K562 (cell line): ENCODE measurements around the gene CPED1. TPM values are rescaled to one million over a fixed set of nuclear protein-coding genes. Genes with fewer than 3 reads are reported as not detected.
A peak's percentile ranks its signal among the peaks of the same experiment; 100 is the strongest.

Experiments
- E2F3 ChIP-seq: fragments of 250-450 bp; sonication (Bioruptor Pico); IDR thresholded peaks from 2 replicates; pipeline ENCODE4 v1.4.0; 2020; ENCODE audit warnings: mild to moderate bottlenecking
- ETS2 ChIP-seq: IDR thresholded peaks from 2 replicates; pipeline ENCODE4 v1.6.1; 2016; ENCODE audit warnings: borderline replicate concordance, missing genetic modification characterization, mild to moderate bottlenecking, moderate library complexity, missing compliant biosample characterization; ENCODE audit not compliant: poor library complexity, severe bottlenecking
- MCM5 ChIP-seq: fragments of 450-650 bp; IDR thresholded peaks from 2 replicates; pipeline ENCODE4 v1.6.1; 2016; ENCODE audit warnings: low read depth
- MEIS2 ChIP-seq: fragments of 450-650 bp; IDR thresholded peaks from 2 replicates; pipeline ENCODE4 v1.6.1; 2014; ENCODE audit warnings: mild to moderate bottlenecking; ENCODE audit not compliant: partially characterized antibody
- MLLT1 ChIP-seq, 2 experiments: fragments of 450-650 bp; IDR thresholded peaks; 2 replicates each; pipeline ENCODE4 v1.6.1; 2016
- NCOA4 ChIP-seq: fragments of 450-650 bp; IDR thresholded peaks from 2 replicates; pipeline ENCODE4 v1.6.1; 2018; ENCODE audit warnings: mild to moderate bottlenecking; ENCODE audit not compliant: partially characterized antibody
- NEUROD1 ChIP-seq: fragments of 150-350 bp; IDR thresholded peaks from 2 replicates; pipeline ENCODE4 v1.6.1; 2014; ENCODE audit warnings: borderline replicate concordance, low read length, low read depth; ENCODE audit not compliant: partially characterized antibody
- RB1 ChIP-seq: fragments of 450-650 bp; IDR thresholded peaks from 2 replicates; pipeline ENCODE4 v1.6.1; 2017; ENCODE audit warnings: low read depth, mild to moderate bottlenecking
- SAP30 ChIP-seq: fragments of 200-600 bp; sonication (generic); IDR thresholded peaks from 2 replicates; pipeline ENCODE4 v1.6.1; 2012; ENCODE audit warnings: borderline replicate concordance, low read depth, mild to moderate bottlenecking, moderate library complexity, low read length, control low read depth, inconsistent platforms; ENCODE audit not compliant: insufficient read depth, poor library complexity, severe bottlenecking
- TRIM24 ChIP-seq, 2 experiments: fragments of 450-650 bp; IDR thresholded peaks; 2 replicates each; pipeline ENCODE4 v1.6.1; 2016
- TRIM28 ChIP-seq: fragments of 450-650 bp; IDR thresholded peaks from 2 replicates; pipeline ENCODE4 v1.6.1; 2017
- TSC22D4 ChIP-seq: fragments of 450-650 bp; IDR thresholded peaks from 2 replicates; pipeline ENCODE4 v1.6.1; 2016; ENCODE audit warnings: missing genetic modification characterization, missing biosample characterization, control low read depth
- ZC3H4 ChIP-seq: sonication (generic); formaldehyde crosslinking; IDR thresholded peaks from 2 replicates; pipeline ENCODE4 v1.9.0; 2021; ENCODE audit warnings: missing genetic modification reagents, borderline replicate concordance
- ZFP36 ChIP-seq: fragments of 150-350 bp; IDR thresholded peaks from 2 replicates; pipeline ENCODE4 v1.6.1; 2018; ENCODE audit warnings: low read length, low read depth; ENCODE audit not compliant: partially characterized antibody
- ZNF12 ChIP-seq: sonication (generic); formaldehyde crosslinking; IDR thresholded peaks from 2 replicates; pipeline ENCODE4 v1.4.0; 2020; ENCODE audit warnings: mild to moderate bottlenecking, missing genetic modification reagents
- ZNF778 ChIP-seq: fragments of 450-650 bp; formaldehyde crosslinking; IDR thresholded peaks from 2 replicates; pipeline ENCODE4 v1.4.0; 2020; ENCODE audit warnings: mild to moderate bottlenecking, moderate library complexity
- ZNF780A ChIP-seq: fragments of 250-450 bp; sonication (Bioruptor Pico); IDR thresholded peaks from 2 replicates; pipeline ENCODE4 v1.5.0; 2021; ENCODE audit warnings: mild to moderate bottlenecking
- polyA plus RNA-seq, 8 experiments: library from polyadenylated mRNA; depleted of rRNA in 4 of 8; stranded (reverse) in 5 of 8; unstranded in 3 of 8; fragments of >200 nt; fragmentation: Nextera tagmentation in 2 of 8; fragmentation: Illumina TruSeq in 1 of 8; extraction: Ambion mirVana in 2 of 8; extraction: Trizol in 1 of 8; gene quantifications; 2 replicates each; pipeline versions ENCODE4 v1.2.1 to v1.2.3, GENCODE V29; 2011 to 2014; ENCODE audit warnings: inconsistent platforms in 1 of 8, missing spikeins in 1 of 8
- total RNA-seq, 7 experiments: library from RNA; depleted of rRNA in 6 of 7; stranded (reverse); fragments of >200 nt in 6 of 7; fragmentation: Illumina TruSeq in 2 of 7; extraction: Trizol in 2 of 7; gene quantifications; 2 replicates each; pipeline versions ENCODE4 v1.2.1 to v1.2.3, GENCODE V29; 2011 to 2021; ENCODE audit warnings: low replicate concordance in 1 of 7
- TF ChIP-seq, protein P1 (sequence below): sonication (generic); IDR thresholded peaks from 2 replicates; pipeline ENCODE4 v1.6.1; 2016
- TF ChIP-seq, protein P2 (sequence below): IDR thresholded peaks from 2 replicates; pipeline ENCODE4 v1.6.1; 2011; ENCODE audit warnings: borderline replicate concordance, low read depth, mild to moderate bottlenecking, moderate library complexity, low read length; ENCODE audit not compliant: insufficient read depth, poor library complexity, severe bottlenecking
- TF ChIP-seq, protein P3 (sequence below): IDR thresholded peaks from 2 replicates; pipeline ENCODE4 v1.6.1; 2012; ENCODE audit warnings: low read depth, low read length, improper control_type of control experiment, borderline replicate concordance

CPED1 gene
- total and polyA plus RNA-seq, 9 of the 15 experiments (the other 6 are each of a cell fraction or from before 2014, with no cell fraction given): 195 to 393 (median 290) TPM

- TF ChIP-seq NCOA4 (no peak), ZNF778 (CRISPR knock-in tag) (no peak), NEUROD1 (no peak), TRIM24 (IDR thresholded peaks at IDR 0.05) (no peak), RB1 (no peak), SAP30 (no peak), E2F3 (CRISPR knock-in tag) (no peak), MLLT1 (IDR thresholded peaks at IDR 0.05) (0 out of 4 replicates have a peak, but pooled peaks of 1 of the 2 experiments have one; percentile 24), TSC22D4 (tag) (no peak), ZFP36 (no peak), ETS2 (no peak), ZC3H4 (CRISPR knock-in tag) (no peak), MEIS2 (peak; percentile 82), MCM5 (no peak), TRIM28 (no peak), ZNF780A (CRISPR knock-in tag) (no peak), ZNF12 (CRISPR knock-in tag) (no peak)
- TF ChIP-seq, protein P1, sequence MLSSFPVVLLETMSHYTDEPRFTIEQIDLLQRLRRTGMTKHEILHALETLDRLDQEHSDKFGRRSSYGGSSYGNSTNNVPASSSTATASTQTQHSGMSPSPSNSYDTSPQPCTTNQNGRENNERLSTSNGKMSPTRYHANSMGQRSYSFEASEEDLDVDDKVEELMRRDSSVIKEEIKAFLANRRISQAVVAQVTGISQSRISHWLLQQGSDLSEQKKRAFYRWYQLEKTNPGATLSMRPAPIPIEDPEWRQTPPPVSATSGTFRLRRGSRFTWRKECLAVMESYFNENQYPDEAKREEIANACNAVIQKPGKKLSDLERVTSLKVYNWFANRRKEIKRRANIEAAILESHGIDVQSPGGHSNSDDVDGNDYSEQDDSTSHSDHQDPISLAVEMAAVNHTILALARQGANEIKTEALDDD: peak; percentile 38
- TF ChIP-seq, protein P2, sequence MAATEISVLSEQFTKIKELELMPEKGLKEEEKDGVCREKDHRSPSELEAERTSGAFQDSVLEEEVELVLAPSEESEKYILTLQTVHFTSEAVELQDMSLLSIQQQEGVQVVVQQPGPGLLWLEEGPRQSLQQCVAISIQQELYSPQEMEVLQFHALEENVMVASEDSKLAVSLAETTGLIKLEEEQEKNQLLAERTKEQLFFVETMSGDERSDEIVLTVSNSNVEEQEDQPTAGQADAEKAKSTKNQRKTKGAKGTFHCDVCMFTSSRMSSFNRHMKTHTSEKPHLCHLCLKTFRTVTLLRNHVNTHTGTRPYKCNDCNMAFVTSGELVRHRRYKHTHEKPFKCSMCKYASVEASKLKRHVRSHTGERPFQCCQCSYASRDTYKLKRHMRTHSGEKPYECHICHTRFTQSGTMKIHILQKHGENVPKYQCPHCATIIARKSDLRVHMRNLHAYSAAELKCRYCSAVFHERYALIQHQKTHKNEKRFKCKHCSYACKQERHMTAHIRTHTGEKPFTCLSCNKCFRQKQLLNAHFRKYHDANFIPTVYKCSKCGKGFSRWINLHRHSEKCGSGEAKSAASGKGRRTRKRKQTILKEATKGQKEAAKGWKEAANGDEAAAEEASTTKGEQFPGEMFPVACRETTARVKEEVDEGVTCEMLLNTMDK: no peak
- TF ChIP-seq, protein P3, sequence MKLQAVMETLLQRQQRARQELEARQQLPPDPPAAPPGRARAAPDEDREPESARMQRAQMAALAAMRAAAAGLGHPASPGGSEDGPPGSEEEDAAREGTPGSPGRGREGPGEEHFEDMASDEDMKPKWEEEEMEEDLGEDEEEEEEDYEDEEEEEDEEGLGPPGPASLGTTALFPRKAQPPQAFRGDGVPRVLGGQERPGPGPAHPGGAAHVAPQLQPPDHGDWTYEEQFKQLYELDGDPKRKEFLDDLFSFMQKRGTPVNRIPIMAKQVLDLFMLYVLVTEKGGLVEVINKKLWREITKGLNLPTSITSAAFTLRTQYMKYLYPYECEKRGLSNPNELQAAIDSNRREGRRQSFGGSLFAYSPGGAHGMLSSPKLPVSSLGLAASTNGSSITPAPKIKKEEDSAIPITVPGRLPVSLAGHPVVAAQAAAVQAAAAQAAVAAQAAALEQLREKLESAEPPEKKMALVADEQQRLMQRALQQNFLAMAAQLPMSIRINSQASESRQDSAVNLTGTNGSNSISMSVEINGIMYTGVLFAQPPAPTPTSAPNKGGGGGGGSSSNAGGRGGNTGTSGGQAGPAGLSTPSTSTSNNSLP: 0 out of 2 replicates have a peak, but pooled peaks have one; percentile 15
Measured at GRCh38 chr7:121032645-121033460, 44.3 kb downstream of the CPED1 start (continued).
